GM13977 (cell line): ENCODE measurements around the gene SCGB3A1.
A peak's percentile ranks its signal among the peaks of the same experiment; 100 is the strongest.

Experiments
- DNase-seq: peaks from one replicate; pipeline ENCODE4 v3.0.0; 2012; ENCODE audit warnings: low spot score
- in situ Hi-C: fragments of 300-500 bp; cut with MboI; formaldehyde crosslinking; loops from one replicate; pipeline ENCODE4 v1.12.0; 2022; ENCODE audit warnings: low sequenced_read_pairs, low pct_unique_long_range_greater_than_20kb, mixed read lengths, inconsistent platforms; ENCODE audit not compliant: unreplicated experiment
- TF ChIP-seq, protein P1 (sequence below): IDR thresholded peaks from 2 replicates; pipeline ENCODE4 v1.5.1; 2012; ENCODE audit warnings: mild to moderate bottlenecking, control low read depth; ENCODE audit not compliant: insufficient read depth; ENCODE audit errors: extremely low read depth, missing control alignments

SCGB3A1 gene

GRCh38 chr5:180575571-180575970 is 15.7 kb downstream of the SCGB3A1 start:
- no peak for DNase-seq
- in situ Hi-C loops: no loop called here
- TF ChIP-seq, protein P1, sequence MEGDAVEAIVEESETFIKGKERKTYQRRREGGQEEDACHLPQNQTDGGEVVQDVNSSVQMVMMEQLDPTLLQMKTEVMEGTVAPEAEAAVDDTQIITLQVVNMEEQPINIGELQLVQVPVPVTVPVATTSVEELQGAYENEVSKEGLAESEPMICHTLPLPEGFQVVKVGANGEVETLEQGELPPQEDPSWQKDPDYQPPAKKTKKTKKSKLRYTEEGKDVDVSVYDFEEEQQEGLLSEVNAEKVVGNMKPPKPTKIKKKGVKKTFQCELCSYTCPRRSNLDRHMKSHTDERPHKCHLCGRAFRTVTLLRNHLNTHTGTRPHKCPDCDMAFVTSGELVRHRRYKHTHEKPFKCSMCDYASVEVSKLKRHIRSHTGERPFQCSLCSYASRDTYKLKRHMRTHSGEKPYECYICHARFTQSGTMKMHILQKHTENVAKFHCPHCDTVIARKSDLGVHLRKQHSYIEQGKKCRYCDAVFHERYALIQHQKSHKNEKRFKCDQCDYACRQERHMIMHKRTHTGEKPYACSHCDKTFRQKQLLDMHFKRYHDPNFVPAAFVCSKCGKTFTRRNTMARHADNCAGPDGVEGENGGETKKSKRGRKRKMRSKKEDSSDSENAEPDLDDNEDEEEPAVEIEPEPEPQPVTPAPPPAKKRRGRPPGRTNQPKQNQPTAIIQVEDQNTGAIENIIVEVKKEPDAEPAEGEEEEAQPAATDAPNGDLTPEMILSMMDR: no peak

DNA sequence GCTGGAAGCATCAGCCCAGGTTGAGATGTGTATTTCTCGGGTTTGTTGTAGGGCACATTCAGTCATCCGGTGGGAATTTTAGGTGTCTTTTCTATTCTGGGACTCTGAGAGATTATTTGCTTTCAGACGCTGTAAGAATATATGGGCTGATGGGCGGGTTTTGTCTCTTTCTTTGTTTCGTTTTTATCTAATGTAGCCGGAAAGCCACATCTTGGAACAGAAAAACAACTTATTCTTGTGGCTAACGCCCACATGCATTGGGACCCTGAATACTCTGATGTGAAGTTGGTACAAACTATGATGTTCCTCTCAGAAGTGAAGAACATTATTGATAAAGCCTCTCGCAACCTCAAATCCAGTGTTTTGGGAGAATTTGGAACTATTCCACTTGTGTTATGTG is 22.4 kb downstream of the SCGB3A1 start:
- no peak for DNase-seq
- TF ChIP-seq, protein P1: no peak
- in situ Hi-C loops: no loop called here

GRCh38 chr5:180563994-180564393 is 27.3 kb downstream of the SCGB3A1 start:
- TF ChIP-seq, protein P1: no peak
- in situ Hi-C loops: no loop called here
- DNase-seq: peak; percentile 17

DNA sequence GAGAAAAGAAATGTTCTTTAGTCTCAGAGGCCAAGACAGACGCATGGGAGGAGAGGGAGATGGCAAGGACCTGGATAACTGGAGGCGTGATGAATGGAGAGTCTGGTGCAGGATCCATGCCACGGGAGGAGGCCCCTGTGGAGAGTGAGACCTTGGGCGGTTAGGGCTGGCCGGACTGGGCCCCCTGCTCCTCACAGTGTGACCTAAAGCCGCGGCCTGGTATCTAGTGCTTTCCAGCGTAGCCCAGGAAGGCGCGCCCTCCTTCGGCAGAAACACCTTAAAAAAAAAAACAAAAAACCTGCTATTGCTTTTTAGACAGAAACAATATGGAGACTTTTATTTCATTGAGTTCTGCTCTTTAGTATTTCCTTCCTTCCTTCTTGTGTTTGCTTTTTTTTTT is 33.1 kb downstream of the SCGB3A1 start:
- in situ Hi-C loops: no loop called here
- no peak for DNase-seq
- TF ChIP-seq, protein P1: no peak

DNA sequence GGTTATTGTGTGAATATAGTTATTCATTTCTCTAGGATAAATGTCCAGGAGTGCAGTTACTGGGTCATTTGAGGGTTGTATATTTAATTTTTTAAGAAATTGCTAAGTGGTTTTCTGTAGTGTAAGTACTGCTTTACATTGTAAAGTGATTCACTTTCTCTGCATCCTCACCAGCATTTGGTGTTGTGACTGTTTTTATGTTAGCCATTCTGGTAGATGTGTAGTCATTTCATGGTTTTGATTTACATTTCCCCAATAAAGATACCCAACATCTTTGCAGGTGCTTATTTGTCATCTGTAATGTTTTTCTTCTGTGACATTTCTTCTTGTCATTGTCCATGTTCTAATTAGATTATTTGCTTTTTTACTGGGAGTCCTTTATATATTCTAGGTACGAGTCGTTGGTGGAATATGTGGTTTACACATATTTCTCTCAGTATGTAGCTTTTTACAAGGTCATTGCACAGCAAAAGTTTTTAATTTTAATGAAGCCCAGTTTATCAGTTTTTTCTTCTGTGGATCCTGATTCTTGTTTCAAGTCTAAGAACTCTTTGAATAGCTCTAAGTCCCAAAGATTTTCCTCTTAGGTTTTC is 34.0 kb downstream of the SCGB3A1 start:
- in situ Hi-C loops: no loop called here
- TF ChIP-seq, protein P1: no peak
- no peak for DNase-seq

DNA sequence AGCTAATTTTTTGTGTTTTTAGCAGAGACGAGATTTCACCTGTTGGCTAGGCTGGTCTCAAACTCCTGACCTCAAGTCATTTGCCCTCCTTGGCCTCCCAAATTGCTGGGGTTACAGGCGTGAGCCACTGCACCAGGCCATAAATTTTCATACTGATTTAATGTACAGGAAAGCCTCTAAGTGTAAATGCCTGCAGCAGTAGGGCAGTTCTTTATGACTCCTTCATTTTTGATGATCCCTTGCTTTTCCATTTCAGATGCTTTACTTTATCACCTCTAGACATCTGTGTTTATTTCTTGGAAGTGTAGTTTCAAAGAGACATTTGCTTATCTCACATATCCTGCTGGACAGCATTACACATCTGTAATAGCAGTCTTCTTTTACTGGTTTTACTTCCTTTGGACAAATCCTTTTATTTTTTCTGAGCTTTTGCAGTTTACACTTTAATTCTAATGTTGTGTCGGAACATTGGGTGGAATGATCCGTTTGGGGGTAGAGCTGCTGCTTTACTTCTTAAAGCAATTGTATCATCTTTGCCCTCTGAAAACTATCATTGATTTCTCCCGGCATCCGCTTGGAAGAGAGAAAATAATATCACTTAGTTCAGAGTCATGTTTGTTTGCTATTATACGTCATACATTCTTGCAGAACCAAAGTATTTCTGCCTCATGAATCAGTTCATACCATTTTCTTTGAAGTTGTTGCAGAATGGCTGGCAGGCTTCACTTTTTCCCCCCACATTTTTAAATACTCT is 36.0 kb downstream of the SCGB3A1 start:
- TF ChIP-seq, protein P1: no peak
- no peak for DNase-seq
- in situ Hi-C loops: no loop called here
